ENCODE results near the gene PDE8B.

DNA sequence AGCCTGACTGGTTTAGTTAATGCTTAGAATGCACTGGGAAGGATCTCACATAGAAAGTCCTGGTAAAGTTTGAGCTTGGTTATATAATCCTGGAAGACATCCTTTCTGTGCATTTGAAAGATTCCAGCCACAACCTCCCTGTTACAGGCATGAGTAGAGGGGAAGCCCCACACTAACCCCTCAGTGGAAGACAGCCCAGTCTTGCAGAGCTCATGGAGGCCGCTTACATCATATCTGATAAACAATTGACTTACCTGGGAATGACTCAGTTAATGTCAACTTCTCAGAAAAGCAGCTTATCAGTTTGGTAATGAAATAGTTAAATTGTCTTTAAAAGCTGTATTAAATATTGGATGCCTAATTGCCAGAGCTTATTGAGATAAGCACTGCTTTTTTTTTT, 28.1 kb upstream of the PDE8B start:
- no peak for TF ChIP-seq CTCF (IDR thresholded peaks at IDR 0.05)
- no peak for TF ChIP-seq POLR2AphosphoS5 (IDR thresholded peaks at IDR 0.05)
- TF ChIP-seq POLR2A (IDR thresholded peaks at IDR 0.05): no peak
- TF ChIP-seq EP300 (IDR thresholded peaks at IDR 0.05): no peak

All from suprapubic skin (tissue), 4 donors.